Amniotic epithelial cell (primary cell): ENCODE results near the gene MBNL1.

Source experiments
- DNase-seq: peaks from one replicate; pipeline ENCODE4 v3.0.0-alpha.2; 2010; ENCODE audit warnings: low read depth

The MBNL1 gene

GRCh38 chr3:152447511-152447910 is 178.8 kb downstream of the MBNL1 start:
- no peak for DNase-seq

GRCh38 chr3:152448091-152448490 is 179.4 kb downstream of the MBNL1 start:
- no peak for DNase-seq

- DNase-seq = peak; percentile 37
These were observed 183.6 kb downstream of the MBNL1 start for GRCh38 chr3:152452318-152452717.

- DNase-seq = no peak
These were observed 185.5 kb downstream of the MBNL1 start for GRCh38 chr3:152454076-152454875.

GRCh38 chr3:152455989-152456388 is 187.3 kb downstream of the MBNL1 start:
- DNase-seq = no peak

GRCh38 chr3:152457500-152458375 is 189.0 kb downstream of the MBNL1 start:
- DNase-seq = no peak

- DNase-seq = peak; percentile 72
These were observed 189.8 kb downstream of the MBNL1 start for GRCh38 chr3:152458376-152459117.

- peak; percentile 35 for DNase-seq
These were observed 190.4 kb downstream of the MBNL1 start for GRCh38 chr3:152459118-152459515.

GRCh38 chr3:152459572-152459971 is 190.8 kb downstream of the MBNL1 start:
- DNase-seq = peak; percentile 42

- no peak for DNase-seq
These were observed 192.2 kb downstream of the MBNL1 start for GRCh38 chr3:152460936-152461335.

- peak; percentile 72 for DNase-seq
These were observed 192.7 kb downstream of the MBNL1 start for GRCh38 chr3:152461460-152461859.

GRCh38 chr3:152466784-152467183 is 198.1 kb downstream of the MBNL1 start:
- peak; percentile 87 for DNase-seq

- no peak for DNase-seq
These were observed 200.7 kb downstream of the MBNL1 start for GRCh38 chr3:152469248-152470025.

GRCh38 chr3:152470095-152470494 is 201.4 kb downstream of the MBNL1 start:
- no peak for DNase-seq

- no peak for DNase-seq
These were observed 202.2 kb downstream of the MBNL1 start for GRCh38 chr3:152470893-152471292.

- peak; percentile 60 for DNase-seq
These were observed 203.3 kb downstream of the MBNL1 start for GRCh38 chr3:152471814-152472671.

GRCh38 chr3:152472672-152472954 is 203.9 kb downstream of the MBNL1 start:
- DNase-seq = no peak

- DNase-seq = peak; percentile 95
These were observed 205.9 kb downstream of the MBNL1 start for GRCh38 chr3:152474585-152474984.

GRCh38 chr3:152477422-152477821 is 208.7 kb downstream of the MBNL1 start:
- DNase-seq = peak; percentile 53

GRCh38 chr3:152480282-152480953 is 211.7 kb downstream of the MBNL1 start:
- DNase-seq = no peak
